DMS79 treated with DMSO at 0.1 percent for 48 hours (cell line): ENCODE results near the gene GPATCH4.
A peak's percentile ranks its signal among the peaks of the same experiment; 100 is the strongest.
"Not testable (repeated sequence)": the region's sequence is repeated elsewhere in the genome, so short reads cannot be mapped to it uniquely, and the experiment has no call there.

Source experiments
- DNase-seq: peaks from one replicate; lab custom pipeline; 2025; lab: John Stamatoyannopoulos, UW

GPATCH4 gene

DNA sequence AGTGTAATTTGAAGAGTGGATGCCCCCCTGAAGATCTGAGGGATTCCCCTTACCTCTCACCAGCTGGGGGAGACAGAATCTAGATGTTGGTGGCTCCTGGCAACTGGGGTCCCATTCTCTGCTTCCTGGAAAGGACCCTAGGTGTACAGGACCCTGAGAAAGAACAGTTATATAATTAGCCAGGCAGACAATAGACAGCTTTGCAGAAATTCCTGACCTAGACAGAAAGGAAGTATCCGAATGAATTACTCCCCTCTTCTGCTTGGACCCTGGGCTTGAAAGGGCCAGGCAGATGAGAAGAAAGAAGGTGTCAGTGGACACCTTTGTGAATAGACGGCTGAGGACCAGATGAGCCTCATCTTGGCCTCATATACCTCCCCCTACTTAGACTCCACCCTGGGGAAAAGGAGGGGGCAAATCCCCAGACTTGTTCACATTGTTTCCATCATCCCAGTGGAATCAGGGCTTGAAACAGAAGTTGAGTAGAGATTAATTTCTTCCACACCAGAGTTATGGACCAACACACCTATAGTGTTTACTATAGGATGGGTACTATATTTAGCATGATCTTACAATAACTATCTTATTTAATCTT, 27.1 kb downstream of the GPATCH4 start:
- no peak for DNase-seq

DNA sequence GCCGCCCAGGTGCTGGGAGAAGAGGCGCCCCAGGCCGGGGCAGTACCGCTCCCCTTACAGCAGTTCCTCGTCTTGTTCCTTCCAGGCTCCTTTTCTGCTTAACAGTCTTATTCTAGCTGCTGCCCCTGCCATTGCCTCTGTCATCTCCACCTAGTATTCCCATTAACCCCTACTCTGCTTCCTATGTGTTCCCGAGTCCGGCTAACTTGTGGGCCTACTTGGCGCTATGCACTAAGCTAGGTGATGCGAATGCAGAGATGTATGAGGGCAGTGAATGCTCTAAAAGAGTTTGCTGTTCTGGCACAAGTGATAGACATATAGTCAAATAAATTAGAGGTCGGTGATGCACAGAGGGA, 28.6 kb downstream of the GPATCH4 start:
- no peak for DNase-seq

DNA sequence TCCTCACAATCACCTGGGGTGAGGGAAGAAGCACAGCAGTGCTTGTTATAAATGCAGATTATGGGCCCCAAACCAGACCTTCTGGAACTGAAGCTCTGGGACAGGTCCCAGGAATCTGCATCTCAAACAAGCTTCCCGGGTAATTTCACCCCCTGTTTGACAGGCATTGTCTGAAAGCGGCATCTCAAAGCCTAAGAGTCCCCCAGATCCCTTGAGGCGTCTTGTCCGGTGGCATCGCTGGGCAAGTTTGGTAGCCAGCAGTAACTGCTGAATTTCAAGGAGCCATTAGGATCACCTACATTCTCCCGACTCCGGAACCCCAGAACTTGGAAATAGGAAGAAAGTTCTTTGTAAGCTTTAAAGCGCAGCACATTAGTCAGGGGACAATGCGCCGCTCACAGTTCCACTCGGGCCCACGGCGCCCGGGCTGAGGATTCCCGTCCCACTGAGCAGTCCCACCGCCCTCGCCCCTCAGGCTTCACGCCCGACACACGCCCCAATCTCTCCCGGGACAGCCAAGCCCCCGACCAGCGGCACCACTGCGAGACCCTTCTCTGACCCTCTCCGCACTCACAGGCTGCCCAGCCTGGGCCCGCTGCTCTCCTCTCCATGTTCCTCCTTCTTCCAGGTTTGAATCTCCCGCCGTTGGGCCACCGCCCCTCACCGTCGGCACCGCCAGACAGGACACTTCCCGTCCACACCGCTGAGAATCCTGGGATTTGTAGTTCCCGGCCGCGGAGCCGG, 29.2 kb downstream of the GPATCH4 start, which contains the start of gene IQGAP3:
IQGAP3 (minus strand) TSS at position 647 of the 744 bp plus-strand sequence; CDS start at position 611, 36 bp downstream.
- DNase-seq, result peak; percentile 80

DNA sequence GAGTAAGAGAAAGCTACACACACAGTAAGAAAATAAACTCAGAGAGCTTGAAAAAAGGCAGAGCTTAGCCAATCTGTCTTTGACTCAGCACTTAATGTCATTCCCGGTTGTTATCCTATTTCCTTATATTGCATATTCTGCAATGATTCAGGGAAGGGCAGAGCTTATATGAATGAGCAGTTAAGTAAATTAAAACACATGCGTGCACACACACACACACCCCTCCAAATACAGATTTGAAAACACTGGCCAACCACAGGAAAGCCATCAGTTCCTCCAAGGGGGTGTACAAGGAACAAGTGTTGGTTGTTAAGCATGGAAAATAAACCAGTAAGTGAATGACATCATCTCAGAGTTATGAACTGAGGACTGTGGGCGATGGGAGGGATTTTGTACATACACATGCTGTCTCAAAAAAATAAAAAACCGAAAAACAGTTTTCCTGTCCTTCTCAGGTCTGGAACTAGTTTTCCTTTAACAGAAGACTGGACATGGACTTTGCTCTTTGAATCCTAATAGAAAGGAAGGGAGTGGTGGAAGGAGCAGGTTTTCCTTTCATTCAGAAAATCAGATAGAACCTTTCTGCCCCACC, 29.9 kb downstream of the GPATCH4 start:
- peak; percentile 17 for DNase-seq

- DNase-seq, result no peak
Measured at GRCh38 chr1:156566436-156566835, 34.8 kb downstream of the GPATCH4 start.

GRCh38 chr1:156565519-156565918, 35.8 kb downstream of the GPATCH4 start:
- DNase-seq, result no peak

DNA sequence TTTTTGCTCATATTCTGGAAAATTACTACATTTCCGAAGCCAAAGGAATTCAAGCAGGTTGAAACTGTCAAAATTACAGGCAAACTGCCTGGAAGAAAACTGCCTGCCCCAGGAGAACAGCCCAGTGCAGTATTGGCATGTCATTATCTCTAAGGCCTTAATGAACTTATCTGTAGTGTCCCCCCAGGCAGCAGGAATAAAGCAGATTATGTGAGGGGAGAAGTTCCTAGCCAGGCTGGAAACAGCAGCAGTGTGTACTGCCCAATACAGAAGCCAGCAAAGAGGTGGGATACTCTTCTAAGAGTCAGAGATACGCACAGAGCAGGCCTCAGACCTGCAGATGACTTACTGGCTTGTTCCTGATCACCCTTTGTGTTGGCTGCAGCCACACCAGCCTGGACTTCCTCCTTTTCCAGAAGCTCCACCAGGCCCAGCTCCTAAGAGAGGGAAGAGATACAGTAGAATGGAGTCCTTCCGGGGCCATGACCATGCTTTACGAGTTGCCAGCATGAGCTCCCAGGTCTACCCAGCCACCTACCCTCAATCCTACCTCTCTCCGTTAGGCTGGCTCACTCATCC, 40.6 kb downstream of the GPATCH4 start:
- no peak for DNase-seq

DNA sequence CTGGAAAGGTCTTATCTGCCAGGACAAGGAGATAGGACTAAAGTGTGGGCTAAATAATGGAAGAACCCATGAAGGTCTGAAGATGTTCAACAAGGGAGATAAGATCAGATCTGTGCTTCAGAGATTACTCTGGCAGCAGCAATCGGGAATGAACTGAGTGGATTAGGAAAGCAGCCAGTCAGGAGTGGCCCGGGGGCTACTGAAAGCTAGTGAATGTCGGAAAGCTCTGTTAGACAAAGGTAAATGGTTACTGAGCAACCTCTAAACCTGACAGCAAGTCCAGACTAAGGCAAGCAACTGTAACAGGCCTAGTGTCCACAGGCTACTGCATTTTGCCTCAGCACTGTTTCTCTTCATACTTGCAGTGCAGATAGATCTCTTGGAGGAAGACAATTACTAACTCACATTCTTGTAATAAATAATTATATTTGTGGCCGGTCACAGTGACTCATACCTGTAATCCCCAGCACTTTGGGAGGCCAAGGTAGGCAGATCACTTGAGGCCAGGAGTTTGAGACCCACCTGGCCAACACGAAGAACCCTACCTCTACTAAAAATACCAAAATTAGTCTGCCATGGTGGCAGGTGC, 41.4 kb downstream of the GPATCH4 start:
- DNase-seq, result no peak

- DNase-seq, result no peak
Measured at GRCh38 chr1:156559086-156559796, 42.0 kb downstream of the GPATCH4 start.

GRCh38 chr1:156556354-156556753, 44.9 kb downstream of the GPATCH4 start:
- DNase-seq, result no peak

DNA sequence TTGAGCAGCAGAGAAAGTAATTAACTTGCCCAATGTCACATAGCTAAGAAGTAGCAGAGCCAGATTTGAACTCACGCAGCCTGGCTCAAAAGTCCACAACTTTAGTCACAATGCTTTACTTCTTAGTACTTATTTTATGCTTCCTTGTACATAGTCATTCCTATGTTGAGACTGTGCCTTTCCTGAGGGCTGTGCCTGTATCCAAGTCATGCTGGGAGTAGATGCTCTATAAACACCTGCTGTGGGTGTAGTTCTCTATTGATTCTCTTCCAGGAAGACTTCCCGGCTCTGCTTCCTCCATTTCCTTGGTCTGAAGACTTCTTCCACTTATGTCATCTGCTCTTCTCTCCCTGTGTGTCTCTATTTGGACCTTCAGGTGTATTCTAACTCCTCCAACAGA, 45.6 kb downstream of the GPATCH4 start:
- no peak for DNase-seq

DNA sequence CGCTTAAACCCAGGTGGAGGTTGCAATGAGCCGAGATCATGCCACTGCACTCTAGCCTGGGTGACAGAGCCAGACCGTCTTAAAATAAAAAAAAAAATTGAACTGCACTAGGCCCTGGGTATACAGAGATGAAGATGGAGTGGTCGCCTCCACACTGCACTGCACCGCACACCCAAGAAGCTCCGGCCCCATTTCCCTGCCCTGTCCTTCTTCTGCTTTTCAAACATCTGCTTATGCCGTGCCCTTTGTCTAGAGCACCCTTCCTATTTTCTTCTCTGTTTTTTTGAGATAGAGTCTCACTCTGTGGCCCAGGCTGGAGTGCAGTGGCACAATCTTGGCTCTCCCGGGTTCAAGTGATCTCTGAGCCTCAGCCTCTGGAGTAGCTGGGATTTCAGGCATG, 46.3 kb downstream of the GPATCH4 start:
- no peak for DNase-seq

DNA sequence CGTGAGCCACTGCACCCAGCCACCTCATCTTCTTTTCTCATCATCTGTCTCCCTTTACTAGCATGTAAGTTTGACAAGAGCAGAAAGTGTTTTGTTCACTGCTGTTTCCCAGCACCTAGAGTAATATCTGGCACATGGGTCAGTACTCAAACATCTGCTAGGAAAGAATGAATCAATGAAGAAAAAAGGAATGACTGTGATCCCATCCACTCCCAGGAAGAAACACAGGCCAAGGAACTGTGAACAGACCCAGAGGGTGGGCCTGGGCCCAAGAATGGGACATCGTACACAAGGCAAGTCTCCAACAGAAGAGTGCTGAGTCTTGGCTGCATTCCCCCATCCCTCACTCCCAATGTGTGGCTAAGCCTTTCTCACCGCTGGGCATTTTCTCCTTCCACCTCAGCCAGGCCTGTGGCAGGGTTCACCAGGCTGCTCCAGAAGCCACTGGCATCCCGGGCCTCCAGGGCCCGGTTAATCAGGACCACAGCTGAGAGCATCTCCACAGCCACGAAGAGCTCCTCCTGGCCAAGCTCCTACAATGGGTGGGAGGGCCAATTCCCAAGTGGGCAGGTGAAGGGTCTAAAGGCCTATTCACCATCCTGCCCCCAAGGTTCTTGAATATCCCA, 47.3 kb downstream of the GPATCH4 start:
- no peak for DNase-seq

- not testable (repeated sequence) for DNase-seq
Measured at GRCh38 chr1:156552937-156553336, 48.3 kb downstream of the GPATCH4 start.

DNA sequence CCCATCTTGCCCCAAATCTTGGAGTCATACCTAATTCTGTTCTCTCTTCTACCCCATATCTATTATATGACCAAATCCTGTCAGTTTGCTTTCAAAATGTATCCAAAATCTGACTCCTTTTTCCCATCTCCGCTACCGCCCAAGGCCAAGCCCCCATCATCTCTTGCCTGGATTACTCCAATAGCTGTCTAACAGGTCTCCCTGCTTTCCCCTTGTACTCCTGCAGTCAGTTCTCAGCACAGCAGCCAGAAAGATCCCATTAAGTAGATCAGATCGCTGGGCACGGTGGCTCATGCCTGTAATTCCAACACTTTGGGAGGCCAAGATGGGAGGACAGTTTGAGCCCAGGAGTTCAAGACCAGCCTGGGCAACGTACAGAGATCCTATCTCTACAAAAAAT, 48.8 kb downstream of the GPATCH4 start:
- DNase-seq, result no peak

DNA sequence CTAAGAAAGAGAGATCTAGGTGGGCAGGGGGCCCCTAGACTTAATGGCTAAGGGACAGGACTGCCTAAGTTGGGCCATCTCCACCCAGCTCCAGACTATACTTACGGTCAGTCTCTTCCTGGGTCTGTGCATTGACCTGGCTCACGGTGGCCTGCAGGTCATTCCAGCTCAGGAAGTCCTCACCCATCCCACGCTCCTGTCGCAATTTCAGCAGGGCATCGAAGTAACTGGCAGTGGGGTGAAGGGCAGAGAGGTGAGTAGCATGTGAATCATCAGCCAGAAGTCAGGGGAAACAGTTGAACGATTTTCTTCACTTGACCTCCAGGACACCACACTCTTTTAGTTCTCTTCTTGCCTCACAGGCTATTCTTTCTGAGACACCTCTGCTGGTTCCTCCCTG, 49.4 kb downstream of the GPATCH4 start:
- DNase-seq, result no peak

- DNase-seq, result no peak
Measured at GRCh38 chr1:156551066-156551643, 50.1 kb downstream of the GPATCH4 start.

- no peak for DNase-seq
Measured at GRCh38 chr1:156550346-156550745, 50.9 kb downstream of the GPATCH4 start.

- DNase-seq, result no peak
Measured at GRCh38 chr1:156549831-156550230, 51.4 kb downstream of the GPATCH4 start.

GRCh38 chr1:156549390-156549789, 51.9 kb downstream of the GPATCH4 start:
- no peak for DNase-seq

DNA sequence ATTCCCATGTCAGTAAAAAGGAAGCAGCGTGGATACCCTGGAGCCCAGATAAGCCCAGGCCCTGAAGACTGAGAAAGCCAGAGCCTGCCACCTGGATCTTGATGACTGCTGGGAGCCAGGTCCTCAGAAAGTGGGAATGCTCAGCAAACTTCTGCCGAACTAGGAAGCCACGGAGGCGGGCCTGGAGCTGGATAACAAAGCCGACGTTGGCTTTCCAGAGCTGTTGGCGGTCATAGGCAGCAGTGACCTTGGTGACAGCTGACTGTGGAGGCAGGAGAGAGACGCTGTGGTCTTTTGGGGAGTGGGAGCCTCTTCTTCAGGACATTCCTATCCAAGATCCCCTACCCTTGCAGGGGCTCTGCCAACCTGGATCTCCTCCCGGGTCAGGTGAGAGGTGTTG, 53.3 kb downstream of the GPATCH4 start:
- DNase-seq, result no peak
